ENCODE measurements around the gene KLK6.
"Not testable (repeated sequence)": the region's sequence is repeated elsewhere in the genome, so short reads cannot be mapped to it uniquely, and the experiment has no call there.

KLK6 gene

DNA sequence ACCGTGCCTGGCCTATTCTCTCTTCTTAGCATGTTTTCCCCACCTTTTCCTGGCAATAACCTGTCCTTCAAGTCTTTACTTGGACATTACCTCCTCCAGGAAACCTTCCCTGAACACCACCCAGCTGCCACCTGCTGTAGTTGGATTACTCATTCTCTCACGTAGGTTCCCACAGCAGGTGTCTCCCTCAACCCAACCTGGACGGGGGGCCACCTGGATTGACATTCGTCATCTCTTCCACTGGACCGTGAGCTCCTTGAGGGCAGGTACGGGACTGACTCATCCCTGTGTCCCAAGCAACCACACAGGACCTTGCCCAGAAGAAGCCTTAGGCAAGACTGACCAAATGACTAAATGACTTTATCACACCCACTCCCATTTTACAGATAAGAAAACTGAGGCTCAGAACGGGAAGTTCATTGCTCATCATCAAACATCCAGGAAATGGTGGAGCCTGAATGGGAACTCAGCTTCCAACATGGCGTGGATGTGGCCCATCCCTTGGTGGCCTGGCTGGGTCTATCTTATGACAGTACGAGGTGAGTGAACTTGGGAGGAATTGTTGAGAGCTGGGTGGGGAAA lies 3.5 kb upstream of the KLK6 start:
- no peaks in the 10 kb centered on the region for H3K27me3 ChIP-seq (ENCODE audit: low read length)
- no peaks in the 10 kb centered on the region for H3K79me2 ChIP-seq (ENCODE audit: insufficient read depth, low read length)
- H4K20me1 ChIP-seq (ENCODE audit: low read depth, low read length) = no peaks in the 10 kb centered on the region
- TF ChIP-seq EZH2phosphoT487 (conservative IDR thresholded peaks at IDR 0.05; ENCODE audit: low read length) = no peak
- TF ChIP-seq, protein P1, sequence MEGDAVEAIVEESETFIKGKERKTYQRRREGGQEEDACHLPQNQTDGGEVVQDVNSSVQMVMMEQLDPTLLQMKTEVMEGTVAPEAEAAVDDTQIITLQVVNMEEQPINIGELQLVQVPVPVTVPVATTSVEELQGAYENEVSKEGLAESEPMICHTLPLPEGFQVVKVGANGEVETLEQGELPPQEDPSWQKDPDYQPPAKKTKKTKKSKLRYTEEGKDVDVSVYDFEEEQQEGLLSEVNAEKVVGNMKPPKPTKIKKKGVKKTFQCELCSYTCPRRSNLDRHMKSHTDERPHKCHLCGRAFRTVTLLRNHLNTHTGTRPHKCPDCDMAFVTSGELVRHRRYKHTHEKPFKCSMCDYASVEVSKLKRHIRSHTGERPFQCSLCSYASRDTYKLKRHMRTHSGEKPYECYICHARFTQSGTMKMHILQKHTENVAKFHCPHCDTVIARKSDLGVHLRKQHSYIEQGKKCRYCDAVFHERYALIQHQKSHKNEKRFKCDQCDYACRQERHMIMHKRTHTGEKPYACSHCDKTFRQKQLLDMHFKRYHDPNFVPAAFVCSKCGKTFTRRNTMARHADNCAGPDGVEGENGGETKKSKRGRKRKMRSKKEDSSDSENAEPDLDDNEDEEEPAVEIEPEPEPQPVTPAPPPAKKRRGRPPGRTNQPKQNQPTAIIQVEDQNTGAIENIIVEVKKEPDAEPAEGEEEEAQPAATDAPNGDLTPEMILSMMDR (IDR thresholded peaks at IDR 0.05; ENCODE audit: insufficient read depth, low read length, poor library complexity, severe bottlenecking) = no peak
- no peak overlapping the region for H3K27ac ChIP-seq (ENCODE audit: low read depth, low read length)
- H3F3A ChIP-seq (ENCODE audit: insufficient read depth) = no peaks in the 10 kb centered on the region
- H3K9me2 ChIP-seq (replicated peaks; ENCODE audit: insufficient read depth, low read length) = no peaks in the 10 kb centered on the region
- H3K9ac ChIP-seq (ENCODE audit: low read length) = no peak overlapping the region
- H2AFZ ChIP-seq (ENCODE audit: low read depth, low read length, severe bottlenecking) = no peak overlapping the region
- H3K4me2 ChIP-seq (ENCODE audit: low read depth, low read length, poor library complexity, severe bottlenecking) = no peak overlapping the region
- no peaks in the 10 kb centered on the region for H3K9me3 ChIP-seq (ENCODE audit: insufficient read depth, low read length)
- no peak overlapping the region for H3K4me3 ChIP-seq (ENCODE audit: insufficient read depth, low read length, poor library complexity, severe bottlenecking)
- H3K36me3 ChIP-seq (ENCODE audit: low read length) = no peaks in the 10 kb centered on the region

DNA sequence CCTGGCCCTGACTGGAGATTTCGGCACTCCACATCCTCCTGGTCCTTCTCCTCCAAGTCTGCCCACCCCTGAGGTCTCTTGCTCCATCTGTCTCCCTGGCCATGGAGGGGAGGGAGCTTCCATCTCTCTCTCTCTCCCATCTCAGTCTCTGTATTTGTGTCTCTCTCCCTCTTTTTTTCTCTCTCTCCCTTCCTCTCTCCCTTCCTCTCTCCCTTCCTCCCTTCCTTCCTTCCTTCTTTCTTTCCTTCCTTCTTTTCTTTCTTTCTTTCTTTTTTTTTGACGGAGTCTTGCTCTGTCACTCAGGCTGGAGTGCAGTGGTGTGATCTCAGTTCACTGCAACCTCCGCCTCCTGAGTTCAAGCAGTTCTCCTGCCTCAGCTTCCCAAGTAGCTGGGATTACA lies 419 bp upstream of the KLK6 start:
- H3K9me3 ChIP-seq (ENCODE audit: insufficient read depth, low read length); H3K4me2 ChIP-seq (ENCODE audit: low read depth, low read length, poor library complexity, severe bottlenecking); H3K79me2 ChIP-seq (ENCODE audit: insufficient read depth, low read length); H3K9ac ChIP-seq (ENCODE audit: low read length); H2AFZ ChIP-seq (ENCODE audit: low read depth, low read length, severe bottlenecking); H3K27me3 ChIP-seq (ENCODE audit: low read length); H3K9me2 ChIP-seq (replicated peaks; ENCODE audit: insufficient read depth, low read length); H3K4me3 ChIP-seq (ENCODE audit: insufficient read depth, low read length, poor library complexity, severe bottlenecking); H3F3A ChIP-seq (ENCODE audit: insufficient read depth); H3K36me3 ChIP-seq (ENCODE audit: low read length); H3K27ac ChIP-seq (ENCODE audit: low read depth, low read length); H4K20me1 ChIP-seq (ENCODE audit: low read depth, low read length): not testable (repeated sequence)

DNA sequence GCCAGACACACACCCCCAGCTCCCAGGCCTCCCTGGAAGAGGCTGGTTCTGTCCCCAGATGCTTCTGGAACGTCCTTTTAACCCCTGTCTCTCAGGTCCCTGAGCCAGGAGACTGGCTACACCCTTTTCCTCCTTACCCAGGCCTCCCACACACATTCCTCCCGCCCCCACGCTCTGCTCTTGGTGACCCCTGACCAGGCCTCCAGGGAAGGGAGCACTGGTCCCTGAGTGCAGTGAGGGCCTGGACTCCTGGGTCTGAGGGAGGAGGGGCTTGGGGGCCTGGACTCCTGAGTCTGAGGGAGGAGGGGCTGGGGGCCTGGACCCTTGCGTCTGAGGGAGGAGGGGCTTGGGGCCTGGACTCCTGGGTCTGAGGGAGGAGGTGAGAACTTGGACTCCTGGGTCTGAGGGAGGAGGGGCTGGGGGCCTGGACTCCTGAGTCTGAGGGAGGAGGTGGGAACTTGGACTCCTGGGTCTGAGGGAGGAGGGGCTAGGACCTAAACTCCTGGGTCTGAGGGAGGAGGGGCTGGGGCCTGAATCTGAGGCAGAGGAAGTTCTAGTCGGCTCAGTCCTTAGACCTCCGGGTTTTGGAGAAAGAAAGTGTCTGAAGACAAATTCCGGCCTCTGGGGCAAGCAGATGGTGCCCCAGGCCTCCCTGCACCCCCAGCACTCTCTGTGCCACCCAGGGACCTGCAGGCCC lies 527 bp downstream of the KLK6 start:
- no peak overlapping the region for H3K4me3 ChIP-seq (ENCODE audit: insufficient read depth, low read length, poor library complexity, severe bottlenecking)
- no peak overlapping the region for H3K4me2 ChIP-seq (ENCODE audit: low read depth, low read length, poor library complexity, severe bottlenecking)
- TF ChIP-seq, protein P1 (IDR thresholded peaks at IDR 0.05; ENCODE audit: insufficient read depth, low read length, poor library complexity, severe bottlenecking) = no peak
- no peak for TF ChIP-seq EZH2phosphoT487 (conservative IDR thresholded peaks at IDR 0.05; ENCODE audit: low read length)
- no peaks in the 10 kb centered on the region for H3F3A ChIP-seq (ENCODE audit: insufficient read depth)
- H3K27me3 ChIP-seq (ENCODE audit: low read length) = no peaks in the 10 kb centered on the region
- no peaks in the 10 kb centered on the region for H3K9me3 ChIP-seq (ENCODE audit: insufficient read depth, low read length)
- H3K27ac ChIP-seq (ENCODE audit: low read depth, low read length) = no peak overlapping the region
- no peaks in the 10 kb centered on the region for H4K20me1 ChIP-seq (ENCODE audit: low read depth, low read length)
- no peak overlapping the region for H3K9ac ChIP-seq (ENCODE audit: low read length)
- H3K36me3 ChIP-seq (ENCODE audit: low read length) = no peaks in the 10 kb centered on the region
- H3K79me2 ChIP-seq (ENCODE audit: insufficient read depth, low read length) = no peaks in the 10 kb centered on the region
- H3K9me2 ChIP-seq (replicated peaks; ENCODE audit: insufficient read depth, low read length) = no peaks in the 10 kb centered on the region
- H2AFZ ChIP-seq (ENCODE audit: low read depth, low read length, severe bottlenecking) = no peak overlapping the region

DNA sequence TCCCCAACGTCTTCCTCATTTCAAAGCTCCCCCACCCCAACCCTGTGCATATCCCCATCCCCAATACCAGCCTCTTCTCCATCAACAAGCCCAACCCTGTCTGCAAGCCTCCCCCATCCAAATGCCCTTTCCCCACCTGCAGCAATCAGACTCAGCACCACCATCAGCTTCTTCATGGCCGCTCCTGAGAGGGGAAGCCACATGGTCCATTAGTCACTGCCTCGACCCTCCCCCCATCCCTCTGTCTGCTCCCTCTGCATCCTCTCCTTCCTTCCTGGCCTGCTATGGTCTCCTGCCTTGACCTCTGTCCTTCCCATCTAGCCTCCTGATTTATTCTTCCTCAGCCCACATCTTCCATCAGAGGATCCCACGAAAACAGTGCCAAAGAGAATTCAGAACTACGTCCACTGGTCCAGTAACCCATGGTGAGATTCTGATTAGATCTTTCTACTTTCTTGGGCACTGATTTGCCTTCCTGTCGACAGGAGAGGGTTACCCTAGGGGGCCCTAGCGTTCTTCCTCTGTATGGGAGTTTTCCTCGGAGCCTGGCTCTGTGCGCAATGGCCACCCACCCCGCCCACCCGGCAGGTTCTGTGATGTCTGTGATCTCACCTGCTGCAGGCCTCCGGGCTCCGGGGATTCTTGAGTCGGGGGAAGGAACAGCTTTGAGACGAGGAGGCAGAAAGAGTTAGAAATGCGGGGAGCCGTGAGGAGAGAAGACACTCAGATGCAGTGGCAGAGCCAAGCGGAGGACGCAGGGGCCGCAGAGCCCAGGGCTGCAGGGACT lies 1.3 kb downstream of the KLK6 start:
- Histone ChIP-seq H3F3A (ENCODE audit: insufficient read depth) (no peaks in the 10 kb centered on the region), H4K20me1 (ENCODE audit: low read depth, low read length) (no peaks in the 10 kb centered on the region), H3K27me3 (ENCODE audit: low read length) (no peaks in the 10 kb centered on the region), H3K9me2 (replicated peaks; ENCODE audit: insufficient read depth, low read length) (no peaks in the 10 kb centered on the region), H3K27ac (ENCODE audit: low read depth, low read length) (no peak overlapping the region), H3K9me3 (ENCODE audit: insufficient read depth, low read length) (no peaks in the 10 kb centered on the region), H3K36me3 (ENCODE audit: low read length) (no peaks in the 10 kb centered on the region), H3K79me2 (ENCODE audit: insufficient read depth, low read length) (no peaks in the 10 kb centered on the region), H2AFZ (ENCODE audit: low read depth, low read length, severe bottlenecking) (no peak overlapping the region), H3K4me3 (ENCODE audit: insufficient read depth, low read length, poor library complexity, severe bottlenecking) (no peak overlapping the region), H3K9ac (ENCODE audit: low read length) (no peak overlapping the region), H3K4me2 (ENCODE audit: low read depth, low read length, poor library complexity, severe bottlenecking) (no peak overlapping the region)
- TF ChIP-seq, protein P1 (IDR thresholded peaks at IDR 0.05; ENCODE audit: insufficient read depth, low read length, poor library complexity, severe bottlenecking) = no peak
- TF ChIP-seq EZH2phosphoT487 (conservative IDR thresholded peaks at IDR 0.05; ENCODE audit: low read length) = no peak
